Left lobe of liver (tissue), 2 donors: ENCODE results near the gene CHKA. TPM values are rescaled to one million over a fixed set of nuclear protein-coding genes. Genes with fewer than 3 reads are reported as not detected.

ENCODE experiments used
- ATAC-seq: fragments of 200-7000 bp; cut with Tn5 transposase; one replicate; pipeline ENCODE4 v1.9.1; 2020; ENCODE audit warnings: mild to moderate bottlenecking, moderate library complexity
- DNase-seq: peaks from one replicate; pipeline ENCODE4 v3.0.0-alpha.2; 2020; ENCODE audit warnings: low spot score
- total RNA-seq: library from RNA; stranded (reverse); gene quantifications from one replicate; pipeline ENCODE4 v1.2.1, GENCODE V29; 2021
- donor health status: DM: no; HTN: no; CAD: no; lungs with moderate emphysema.
- donor health status: DM: no; HTN: yes; CAD: no.

Gene CHKA
- total RNA-seq, 1 donor from 2014 or later: 15.5 TPM

DNA sequence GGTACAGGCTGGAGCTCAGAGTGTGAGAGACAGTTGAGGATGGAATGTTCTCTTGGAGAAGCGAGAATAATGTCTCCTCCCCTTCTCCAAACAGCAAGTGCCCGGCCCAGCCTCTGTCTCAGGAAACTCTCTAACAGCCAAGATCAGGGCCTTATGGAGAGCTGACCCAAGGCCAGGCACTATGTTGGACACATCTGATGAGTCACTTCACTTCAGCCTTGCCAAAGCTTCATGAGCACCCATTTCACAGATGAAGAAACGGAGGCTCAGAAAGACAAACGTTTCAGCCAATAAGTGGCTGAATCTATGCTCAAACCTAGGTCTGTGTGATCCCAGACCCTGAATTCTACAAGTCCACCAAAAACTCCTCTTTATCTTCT lies 22.1 kb upstream of the CHKA start:
- DNase-seq: no peak

DNA sequence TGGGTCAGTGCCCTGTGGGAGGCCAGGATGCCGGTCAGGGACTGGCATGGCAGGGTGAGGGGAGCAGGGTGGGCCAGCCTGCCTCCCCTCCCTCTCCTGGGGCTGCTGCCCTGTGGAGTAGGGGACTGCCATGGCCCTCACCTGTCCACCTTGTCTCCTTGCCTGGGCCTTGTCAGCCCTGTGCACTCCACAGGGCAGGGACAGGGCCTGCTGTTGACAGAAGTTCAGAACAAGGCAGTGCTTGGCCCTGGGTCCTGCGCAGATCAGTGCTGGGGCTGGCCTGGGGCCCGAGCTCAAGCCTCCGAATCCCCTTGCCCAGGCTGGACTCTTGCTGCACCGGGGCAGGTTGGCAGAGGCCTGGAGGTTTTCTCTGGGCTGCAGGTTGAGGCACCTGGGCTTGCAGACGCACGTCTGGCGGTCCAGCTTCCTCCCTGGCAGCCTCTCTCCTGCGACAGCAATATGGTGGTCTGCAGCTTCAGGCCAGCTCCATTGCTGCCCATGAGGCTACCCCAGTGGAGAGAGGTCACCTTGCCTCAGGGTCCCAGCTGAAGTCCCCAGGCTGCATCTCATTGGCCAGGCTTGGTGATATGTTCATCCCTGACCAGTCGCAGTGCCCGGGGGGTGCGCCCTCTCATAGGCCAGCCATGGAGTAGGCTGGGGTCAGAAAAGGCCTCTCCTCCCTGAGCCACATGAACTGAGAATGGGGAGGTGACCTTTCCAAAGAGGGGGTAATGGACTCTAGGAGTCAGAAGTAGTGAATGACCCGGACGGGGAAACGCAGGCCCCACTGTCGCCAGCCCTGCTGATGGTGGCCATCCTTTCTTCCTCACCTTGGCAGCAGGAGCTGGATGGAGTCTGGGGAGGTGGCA lies 21.5 kb upstream of the CHKA start:
- DNase-seq: peak; percentile 72
- ATAC-seq: peak; percentile 46

More for the DNA sequence above, 22.1 kb upstream of the CHKA start:
- no peak for ATAC-seq

DNA sequence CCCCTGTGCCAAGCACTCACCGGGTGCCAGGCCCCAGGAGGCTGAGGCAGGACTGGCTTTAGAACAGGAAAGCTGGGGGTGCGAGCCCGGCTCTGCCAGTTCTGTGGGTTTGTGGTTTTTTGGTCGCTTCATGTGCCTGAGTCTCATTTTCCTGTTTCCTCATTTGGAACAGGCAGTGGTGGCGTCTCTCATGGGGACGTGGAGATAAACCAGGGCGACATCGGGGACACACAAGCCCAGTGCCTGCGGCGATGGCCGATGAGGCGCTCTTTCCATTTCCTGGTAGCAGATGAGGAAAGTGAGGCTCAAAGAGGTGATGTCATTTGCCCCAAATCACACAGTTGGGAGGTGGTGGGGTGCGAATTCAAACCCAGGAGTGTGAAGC lies 20.8 kb upstream of the CHKA start:
- DNase-seq (peak; percentile 82), ATAC-seq (peak; percentile 53)

DNA sequence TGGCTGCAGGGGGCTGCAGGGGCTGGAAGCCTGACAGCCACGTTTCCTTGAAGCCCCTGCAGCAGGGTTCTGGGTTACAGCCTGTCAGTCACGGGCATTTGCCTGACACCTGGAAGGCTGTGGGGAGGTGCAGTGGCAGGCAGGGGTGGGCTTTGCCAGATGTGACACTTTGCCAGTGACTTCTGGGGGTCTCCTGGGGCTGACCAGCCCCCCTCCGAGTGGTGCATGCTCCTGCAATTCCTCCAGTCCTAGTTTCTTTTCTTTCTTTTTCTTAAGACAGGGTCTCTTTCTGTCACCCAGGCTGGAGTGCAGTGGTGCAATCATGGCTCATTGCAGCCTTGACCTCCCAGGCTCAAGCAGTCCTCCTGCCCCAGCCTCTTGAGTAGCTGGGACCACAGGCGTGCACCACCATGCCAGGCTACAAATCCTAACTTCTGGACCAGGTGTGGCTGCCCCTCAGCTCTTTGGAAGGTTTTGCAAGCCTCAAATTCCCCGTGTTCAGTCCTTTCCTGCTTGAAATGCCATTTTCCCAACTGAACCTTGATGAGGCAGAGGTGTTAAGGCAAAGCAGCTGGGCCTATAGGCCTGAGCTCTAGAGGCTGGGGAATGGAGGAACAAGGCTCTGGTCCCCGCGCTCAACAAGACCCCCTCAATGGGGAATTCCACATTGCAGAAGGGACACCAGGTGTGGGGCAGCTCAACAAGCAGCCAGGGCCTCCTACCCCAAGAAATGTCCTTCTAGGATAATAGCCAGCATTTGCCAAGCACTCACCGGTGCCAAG lies 20.2 kb upstream of the CHKA start:
- ATAC-seq: no peak

DNA sequence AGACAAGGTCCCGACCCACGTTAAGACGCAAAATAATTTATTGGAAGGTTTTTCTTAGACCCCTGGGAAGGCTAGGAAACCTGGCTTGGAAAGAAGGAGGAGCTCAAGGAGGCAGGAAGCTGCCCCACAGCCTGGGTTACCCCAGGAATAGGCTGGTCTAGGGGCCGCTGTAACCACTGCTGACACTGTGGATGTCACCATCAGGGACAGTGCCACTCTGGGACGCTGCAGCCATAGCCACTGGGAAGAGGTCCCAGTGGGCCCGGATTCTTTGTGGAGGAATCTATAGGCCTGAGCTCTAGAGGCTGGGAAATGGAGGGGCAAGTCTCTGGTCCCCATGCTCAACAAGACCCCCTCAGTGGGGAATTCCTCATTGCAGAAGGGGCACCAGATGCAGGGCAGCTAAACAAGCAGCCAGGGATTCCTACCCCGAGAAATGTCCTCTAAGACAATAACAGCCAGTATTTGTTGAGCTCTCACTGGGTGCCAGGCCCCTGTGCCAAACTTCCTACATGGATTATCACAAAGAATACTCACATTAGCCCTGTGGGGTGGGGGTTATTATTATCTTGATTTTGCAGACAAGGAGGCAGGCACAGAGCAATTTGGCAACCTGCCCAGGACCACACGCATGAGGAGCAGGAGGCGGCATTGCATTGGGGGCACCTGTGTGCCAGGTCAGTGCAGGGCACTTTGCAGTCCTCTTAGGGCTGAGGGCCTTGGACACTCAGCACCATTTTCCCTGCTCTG lies 19.5 kb upstream of the CHKA start:
- ATAC-seq (no peak), DNase-seq (no peak)

More for the DNA sequence above, 20.2 kb upstream of the CHKA start:
- no peak for DNase-seq

DNA sequence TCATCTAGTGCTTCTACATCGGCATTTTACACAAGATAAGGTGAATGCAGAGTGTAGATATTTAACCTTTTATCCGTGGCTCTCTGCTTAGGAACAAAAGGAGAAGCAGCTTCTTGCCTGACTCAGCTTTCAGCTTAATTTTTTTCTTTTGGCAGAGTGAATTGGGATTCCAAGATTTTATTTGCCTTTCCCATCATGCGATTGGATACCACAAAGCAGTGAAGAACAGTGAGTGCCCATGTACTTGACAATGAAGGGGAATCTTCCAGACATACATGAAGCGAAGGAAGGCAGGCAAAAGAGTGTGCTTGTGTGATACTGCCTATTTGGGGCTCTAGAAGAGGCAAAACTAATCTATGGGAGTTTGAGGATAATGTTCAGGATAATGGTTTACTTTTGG lies 17.0 kb upstream of the CHKA start:
- no peak for ATAC-seq
- DNase-seq: no peak

DNA sequence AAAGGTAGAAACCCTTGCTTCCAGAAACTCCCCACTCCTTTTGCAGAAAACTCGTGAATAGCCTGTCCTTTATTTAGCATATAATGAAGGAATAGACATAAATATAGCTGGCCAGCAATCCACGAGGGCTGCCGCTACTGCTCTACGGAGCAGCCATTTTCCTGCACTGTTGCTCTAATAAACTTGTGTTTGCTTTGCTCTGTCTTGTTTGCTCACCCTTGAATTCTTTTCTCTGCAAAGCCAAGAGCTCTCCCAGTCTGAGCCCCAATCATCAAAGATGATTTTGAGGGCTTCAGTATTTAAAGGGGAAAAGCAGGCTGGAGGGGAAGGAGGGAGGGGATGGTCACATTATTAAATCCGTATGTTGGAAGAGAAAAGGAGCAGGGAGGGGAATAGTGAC lies 16.6 kb upstream of the CHKA start:
- DNase-seq: no peak
- ATAC-seq: peak; percentile 56

DNA sequence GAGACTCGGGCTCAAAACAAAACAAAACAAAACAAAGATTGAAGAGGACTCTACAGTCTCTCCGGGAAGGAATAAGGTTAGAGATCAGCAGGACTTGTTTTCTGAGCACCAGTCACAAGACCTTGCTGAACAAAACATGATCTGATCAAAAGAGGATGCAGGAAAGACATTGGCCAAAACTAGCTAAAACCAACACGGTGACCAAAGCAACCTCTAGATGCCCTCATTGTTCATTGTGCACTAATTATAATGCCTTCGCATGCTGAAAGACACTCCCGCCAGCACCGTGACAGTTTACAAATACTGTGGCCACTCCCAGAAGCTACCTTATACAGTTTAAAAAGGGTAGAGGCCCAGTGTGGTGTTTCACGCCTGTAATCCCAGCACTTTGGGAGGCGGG lies 15.7 kb upstream of the CHKA start:
- DNase-seq: no peak
- ATAC-seq: no peak

DNA sequence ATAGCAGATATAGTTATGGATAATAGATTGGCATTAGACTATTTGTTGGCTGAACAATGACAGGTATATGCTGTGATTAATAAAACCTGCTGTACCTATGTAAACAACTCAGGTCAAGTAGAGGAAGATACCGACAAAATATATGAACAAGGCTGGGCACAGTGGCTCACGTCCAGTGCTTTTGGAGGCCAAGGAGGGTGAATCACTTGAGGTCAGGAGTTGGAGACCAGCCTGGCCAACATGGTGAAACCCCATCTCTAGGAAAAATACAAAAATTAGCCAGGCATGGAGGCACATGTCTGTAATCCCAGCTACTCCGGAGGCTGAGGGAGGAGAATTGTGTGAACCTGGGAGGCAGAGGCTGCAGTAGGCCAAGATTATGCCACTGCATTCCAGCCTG lies 14.0 kb upstream of the CHKA start:
- no peak for ATAC-seq
- DNase-seq: no peak

DNA sequence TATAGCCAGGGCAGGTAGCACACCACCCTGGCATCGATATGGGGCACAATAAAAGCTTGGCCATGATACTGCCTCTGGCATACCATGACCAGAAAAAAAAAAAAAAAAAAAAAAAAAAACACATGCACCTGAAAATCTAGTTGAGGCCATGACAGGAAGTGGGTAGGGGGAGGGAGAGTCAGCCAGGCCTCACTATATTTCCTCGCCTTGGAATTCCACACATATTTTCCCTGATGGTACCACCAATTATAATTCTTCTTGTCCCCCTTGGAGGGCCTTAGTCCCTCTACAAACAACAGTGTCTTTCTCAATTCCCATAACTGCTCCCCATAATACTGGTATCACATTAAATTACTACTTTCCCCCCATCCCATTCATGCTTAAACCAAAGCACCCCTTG lies 12.6 kb upstream of the CHKA start:
- no peak for ATAC-seq
- DNase-seq: no peak

DNA sequence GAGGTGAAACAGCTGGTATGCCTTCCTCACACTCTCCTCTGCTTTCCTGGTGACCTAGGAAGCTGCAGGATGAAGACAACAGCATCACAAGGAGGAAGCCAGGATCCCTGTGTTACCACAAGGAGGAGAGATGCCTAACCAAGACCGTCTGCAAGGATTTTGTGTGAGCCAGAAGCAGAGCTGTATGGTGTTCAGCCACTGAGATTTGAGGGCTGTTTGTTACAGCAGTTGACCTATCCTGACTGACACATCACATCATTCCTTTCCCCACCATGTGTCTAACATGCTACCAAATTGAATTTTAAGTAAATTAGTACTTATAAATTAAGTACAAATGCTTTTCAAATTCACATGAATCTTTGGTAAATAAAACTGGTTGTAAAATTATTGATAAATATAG lies 8.9 kb upstream of the CHKA start:
- ATAC-seq: no peak

DNA sequence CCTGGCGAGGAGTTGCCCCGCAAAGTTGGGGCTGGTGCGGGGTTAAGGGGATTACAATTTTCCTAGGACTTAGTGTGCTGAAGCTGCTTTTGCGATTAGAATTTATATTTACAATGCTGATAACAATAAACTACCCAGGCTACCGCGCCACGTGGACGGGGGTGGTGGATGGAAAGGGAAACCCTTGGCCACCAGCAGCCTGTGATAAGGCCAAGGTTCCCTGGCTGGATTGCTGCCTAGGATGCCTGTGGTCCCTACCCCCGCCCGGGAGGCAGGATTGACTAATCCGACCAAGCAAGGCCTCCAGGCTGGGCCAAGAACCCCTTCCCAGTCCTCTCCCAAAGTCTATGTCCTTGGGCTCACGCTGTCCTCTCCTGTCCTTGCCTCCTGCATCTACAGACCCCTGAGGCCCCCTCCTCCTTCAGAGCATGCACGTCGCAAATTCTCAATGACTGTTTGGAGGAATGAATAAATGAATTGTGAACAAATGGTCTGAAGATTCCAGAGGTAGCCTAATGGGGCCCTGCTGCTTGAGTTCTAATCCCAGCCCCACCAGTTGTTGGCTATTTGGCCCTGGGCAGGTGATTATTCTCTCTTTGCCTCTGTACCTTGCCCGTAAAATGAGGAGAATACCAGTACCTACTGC lies 7.6 kb upstream of the CHKA start:
- DNase-seq: peak; percentile 93
- ATAC-seq: peak; percentile 77

More for the DNA sequence above, 8.9 kb upstream of the CHKA start:
- no peak for DNase-seq

DNA sequence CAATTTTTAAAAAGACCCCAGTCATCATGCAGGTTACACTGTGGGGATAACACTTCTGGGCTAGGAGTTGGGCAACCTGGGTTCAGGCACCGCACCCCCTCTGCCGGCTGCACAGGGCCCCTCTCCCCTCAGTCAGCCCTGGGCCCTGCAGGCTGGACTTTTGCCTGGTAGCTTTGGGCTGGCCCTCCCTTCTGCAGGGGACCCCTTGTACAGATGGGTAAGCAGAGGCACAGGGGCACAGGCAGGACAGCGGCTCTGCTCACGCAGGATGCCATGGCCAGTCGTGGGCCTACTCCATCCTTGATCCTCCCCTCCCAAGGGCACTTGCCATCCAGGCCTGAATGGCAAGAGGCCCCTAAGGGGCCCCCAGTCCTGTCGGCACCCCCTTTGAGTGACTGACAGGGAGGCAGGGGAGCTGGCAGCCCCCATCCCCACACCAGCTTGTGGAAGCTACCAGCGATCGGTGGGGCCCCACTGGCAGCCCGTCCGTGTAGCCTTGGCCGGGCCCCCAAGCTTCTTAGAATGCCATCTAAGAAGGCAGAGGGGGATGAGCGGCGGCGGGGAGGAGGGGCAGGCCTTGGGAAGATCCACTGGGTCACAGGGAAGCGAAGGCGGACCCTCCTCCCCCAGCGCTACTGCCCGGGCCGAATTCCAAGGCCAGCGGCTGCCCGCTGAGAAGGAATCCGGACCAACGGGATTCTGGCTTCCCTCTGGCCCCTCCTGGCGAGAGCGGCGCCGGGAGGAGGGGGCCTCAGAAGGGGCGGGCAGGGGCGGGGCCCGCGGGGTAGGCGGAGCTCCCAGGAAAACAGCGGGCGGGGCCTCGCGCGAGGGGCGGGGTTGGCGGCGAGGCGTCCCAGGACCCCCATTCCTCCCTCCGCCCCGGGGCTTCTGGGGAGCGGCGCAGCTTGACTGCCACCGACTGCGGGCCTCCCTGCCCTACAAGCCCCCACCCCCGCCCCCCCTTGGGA lies 6.8 kb upstream of the CHKA start:
- DNase-seq: peak; percentile 76
- ATAC-seq: peak; percentile 77

DNA sequence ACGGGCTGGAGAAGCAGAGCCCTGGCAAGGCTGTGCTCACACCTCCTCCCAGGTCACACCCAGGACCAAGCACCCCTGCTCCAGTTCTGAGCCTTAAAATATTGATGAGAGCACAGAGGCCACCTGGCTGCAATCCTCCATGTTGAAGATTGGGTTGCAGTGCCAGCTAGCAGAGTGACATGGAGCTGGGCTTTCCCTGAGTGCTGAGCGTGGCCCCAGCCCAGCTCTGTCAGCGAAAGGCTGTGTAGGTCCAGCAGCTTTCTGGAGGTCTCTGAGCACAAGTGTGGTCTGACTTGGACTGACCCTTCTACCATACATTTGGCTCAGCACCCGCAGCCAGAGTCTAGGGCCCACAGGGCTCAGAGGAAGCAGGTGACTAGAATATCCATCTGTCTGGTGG lies 4.0 kb upstream of the CHKA start:
- DNase-seq (no peak), ATAC-seq (no peak)

DNA sequence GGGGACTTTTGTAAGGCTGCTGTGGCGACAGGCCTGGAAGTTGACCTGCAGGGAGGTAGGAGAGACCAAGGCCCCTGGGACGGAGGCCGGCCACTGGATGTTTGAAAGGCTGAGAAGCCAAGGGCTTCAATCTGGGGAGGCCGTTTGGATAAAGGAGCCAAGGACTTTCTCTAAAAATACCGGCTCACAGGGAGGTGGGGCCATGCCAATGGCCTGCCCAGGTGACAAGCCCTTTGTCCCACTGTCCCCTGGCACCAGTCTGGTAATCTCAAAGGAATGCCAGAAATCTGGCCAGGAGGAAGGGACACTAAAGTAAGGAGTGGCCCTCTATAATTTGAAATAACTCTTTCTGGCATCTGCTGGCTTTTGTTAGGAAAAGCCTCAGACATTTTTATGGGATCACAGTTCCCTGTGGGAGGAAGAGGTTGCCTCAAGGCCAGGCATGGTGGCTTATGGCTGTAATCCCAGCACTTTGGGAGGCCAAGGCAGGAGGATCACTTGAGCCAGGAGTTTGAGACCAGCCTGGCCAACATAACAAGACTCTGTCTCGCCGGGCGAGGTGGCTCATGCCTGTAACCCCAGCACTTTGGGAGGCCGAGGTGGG lies 1.9 kb upstream of the CHKA start:
- DNase-seq: peak; percentile 77
- peak; percentile 14 for ATAC-seq

DNA sequence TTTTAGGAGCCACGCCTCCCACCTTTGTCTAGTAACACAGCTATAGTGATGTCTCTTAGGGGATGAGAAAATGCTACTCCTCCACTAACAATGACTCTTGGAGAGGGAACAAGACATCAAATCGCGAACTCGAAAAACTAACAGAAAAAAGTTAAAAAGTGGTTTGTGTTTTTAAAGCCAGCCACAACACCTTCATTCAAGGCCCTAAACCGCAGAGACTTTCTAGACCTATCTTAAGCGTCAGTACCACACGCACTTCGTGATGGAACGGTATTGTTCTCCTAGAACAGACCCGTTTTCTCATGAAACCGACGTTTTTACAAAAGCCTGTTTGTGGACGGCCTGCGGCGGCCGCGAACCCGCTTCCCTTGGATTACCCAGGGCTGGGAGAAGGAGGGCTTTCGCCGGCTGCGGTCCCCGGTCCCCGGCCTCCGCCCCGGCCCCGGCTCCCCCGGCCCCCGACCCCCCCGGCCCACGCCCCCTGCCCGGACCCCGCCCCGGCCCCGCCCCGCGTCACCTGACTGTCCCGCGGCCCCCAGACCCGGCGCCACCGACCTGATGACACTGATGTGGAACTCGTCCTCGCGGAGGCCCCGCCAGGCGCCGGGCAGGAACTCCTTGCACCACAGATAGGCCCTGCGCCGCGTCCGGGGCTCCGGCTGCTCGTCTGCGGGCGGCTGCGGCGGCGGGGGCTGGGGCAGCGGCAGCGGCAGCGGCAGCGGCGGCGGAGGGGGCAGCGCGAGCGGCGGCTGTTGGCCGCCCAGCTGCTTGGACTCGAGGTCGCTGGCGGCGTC lies 718 bp downstream of the CHKA start:
- peak; percentile 2 for ATAC-seq
- peak; percentile 74 for DNase-seq

DNA sequence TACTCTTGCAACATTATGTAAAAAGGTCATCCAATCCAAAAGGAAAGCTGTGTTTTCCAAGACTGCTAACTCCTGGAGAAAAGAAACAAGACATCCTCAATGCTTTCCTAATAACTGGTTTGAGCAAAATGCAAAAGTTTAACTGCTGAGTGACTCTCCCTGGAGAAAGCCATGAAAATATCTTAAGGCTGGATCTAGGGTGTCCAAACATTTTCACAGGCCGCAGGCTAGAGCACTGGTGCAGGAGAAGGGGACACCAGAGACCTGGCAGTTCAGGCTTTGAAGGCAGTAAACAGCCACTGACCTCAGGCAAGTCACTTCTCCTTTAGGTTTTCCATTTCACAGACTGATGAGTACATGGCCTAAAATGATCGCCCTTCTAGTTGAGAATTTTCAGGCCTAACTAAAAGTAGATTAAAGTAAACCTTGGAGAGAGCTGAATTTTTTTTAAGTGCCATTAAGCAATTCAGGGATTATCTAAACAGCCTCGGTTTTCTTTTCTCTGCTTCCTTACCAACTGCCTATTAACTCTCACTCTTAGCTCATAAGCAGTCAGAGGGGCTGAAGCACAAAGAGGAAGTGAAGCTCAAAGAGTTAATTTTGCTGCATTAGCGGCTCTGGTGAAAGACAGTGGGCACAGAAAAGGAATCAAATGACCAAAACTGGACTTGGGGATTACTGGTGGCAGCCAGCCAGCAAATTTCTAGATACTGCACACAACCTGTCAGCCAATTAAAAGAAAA lies 2.3 kb downstream of the CHKA start:
- ATAC-seq (no peak), DNase-seq (no peak)
